DND-41 (cell line): ENCODE results near the gene SPATA31E1.

Experiments used
- ATAC-seq: fragments of 200-7000 bp; cut with Tn5 transposase; 3 replicates; pipeline ENCODE4 v1.9.1; 2021; ENCODE audit warnings: low read depth; ENCODE audit not compliant: insufficient read depth
- DNase-seq: peaks from one replicate; pipeline ENCODE4 v3.0.0-alpha.2; 2020
- H2AFZ ChIP-seq: 2 replicates; pipeline ENCODE4 v1.6.0; 2012; ENCODE audit warnings: low read depth, low read length
- H3K27ac ChIP-seq: 2 replicates; pipeline ENCODE4 v1.5.1; 2012; ENCODE audit warnings: low read length, inconsistent platforms
- H3K27me3 ChIP-seq: fragments of 200-600 bp; sonication (generic); 2 replicates; pipeline ENCODE4 v1.6.0; 2012; ENCODE audit warnings: low read length, mild to moderate bottlenecking, inconsistent platforms; ENCODE audit not compliant: insufficient read depth, poor library complexity
- H3K36me3 ChIP-seq: 2 replicates; pipeline ENCODE4 v1.5.1; 2012; ENCODE audit warnings: low read length, inconsistent platforms; ENCODE audit not compliant: insufficient read depth
- H3K4me1 ChIP-seq: 2 replicates; pipeline ENCODE4 v1.5.1; 2012; ENCODE audit warnings: mild to moderate bottlenecking, low read length; ENCODE audit not compliant: insufficient read depth
- H3K4me2 ChIP-seq: 2 replicates; pipeline ENCODE4 v1.6.0; 2012; ENCODE audit warnings: mild to moderate bottlenecking, moderate library complexity, low read length, inconsistent platforms; ENCODE audit not compliant: insufficient read depth
- H3K4me3 ChIP-seq, 2 experiments: fragments of 200-600 bp in 1 of 2; shearing (Covaris generic) in 1 of 2; 2 replicates each; pipeline ENCODE4 v1.5.1; 2012 to 2016; ENCODE audit warnings: inconsistent platforms in 2 of 2, low read length in 2 of 2, mild to moderate bottlenecking in 2 of 2, low read depth in 1 of 2, moderate library complexity in 1 of 2
- H3K79me2 ChIP-seq: 2 replicates; pipeline ENCODE4 v1.6.0; 2012; ENCODE audit warnings: low read length, inconsistent platforms; ENCODE audit not compliant: insufficient read depth
- H3K9ac ChIP-seq: 2 replicates; pipeline ENCODE4 v1.6.0; 2012; ENCODE audit warnings: low read depth, mild to moderate bottlenecking, inconsistent platforms, low read length, moderate library complexity
- H3K9me3 ChIP-seq: 2 replicates; pipeline ENCODE4 v1.5.1; 2012; ENCODE audit warnings: low read length, moderate library complexity, mild to moderate bottlenecking, inconsistent platforms; ENCODE audit not compliant: insufficient read depth, severe bottlenecking
- H4K20me1 ChIP-seq: 2 replicates; pipeline ENCODE4 v1.6.0; 2012; ENCODE audit warnings: low read length; ENCODE audit not compliant: insufficient read depth
- CTCF ChIP-seq: IDR thresholded peaks from 2 replicates; pipeline ENCODE4 v1.5.1; 2012; ENCODE audit warnings: borderline replicate concordance, low read length, moderate library complexity, mild to moderate bottlenecking; ENCODE audit not compliant: poor library complexity, severe bottlenecking; ENCODE audit errors: extremely low read depth
- EZH2 ChIP-seq: IDR thresholded peaks from 3 replicates; pipeline ENCODE4 v1.6.1; 2012; ENCODE audit warnings: borderline replicate concordance, low read depth, mild to moderate bottlenecking, moderate library complexity, low read length, inconsistent platforms; ENCODE audit not compliant: severe bottlenecking

SPATA31E1 gene

GRCh38 chr9:87871425-87872078, 11.1 kb upstream of the SPATA31E1 start:
- H3K27me3 ChIP-seq = peaks cover 4% of the 10 kb centered on the region
- H3K79me2 ChIP-seq = no peaks in the 10 kb centered on the region
- H3K4me1 ChIP-seq = no peaks in the 10 kb centered on the region
- no peak overlapping the region for H2AFZ ChIP-seq
- H3K4me2 ChIP-seq = no peak overlapping the region
- ATAC-seq (no peak), DNase-seq (no peak)
- H3K4me3 ChIP-seq = no peak overlapping the region
- H4K20me1 ChIP-seq = no peaks in the 10 kb centered on the region
- no peak for TF ChIP-seq EZH2
- no peak for TF ChIP-seq CTCF
- no peaks in the 10 kb centered on the region for H3K36me3 ChIP-seq
- no peak overlapping the region for H3K27ac ChIP-seq
- no peaks in the 10 kb centered on the region for H3K9me3 ChIP-seq
- H3K9ac ChIP-seq = no peak overlapping the region

DNA sequence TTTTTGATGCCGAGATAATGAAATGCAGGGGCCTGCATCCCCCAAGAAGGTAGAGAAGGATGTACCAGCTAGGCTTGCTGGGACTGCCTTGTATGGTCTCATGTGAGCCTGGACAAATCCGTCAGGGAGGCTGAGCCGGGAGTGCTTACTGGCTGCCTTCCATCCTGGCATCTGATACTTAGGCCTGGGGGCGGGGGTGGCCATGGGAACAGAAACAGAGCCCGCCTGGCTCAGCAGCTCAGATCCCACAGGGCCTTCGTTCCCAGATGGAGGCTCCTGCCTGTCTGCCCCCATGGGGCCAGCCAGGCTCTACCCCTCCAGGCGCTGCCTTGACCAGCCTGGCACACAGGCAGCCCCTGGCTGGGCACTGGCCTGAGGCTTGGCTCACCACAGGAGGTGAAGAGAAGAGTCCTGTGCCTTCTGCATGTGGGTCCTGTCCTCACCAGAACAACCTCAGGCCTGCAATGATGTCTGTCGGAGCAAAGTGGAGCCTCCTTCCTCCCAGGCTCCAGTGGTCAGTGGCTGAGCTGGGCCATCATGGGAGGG, 10.5 kb upstream of the SPATA31E1 start:
- no peak overlapping the region for H3K9ac ChIP-seq
- H3K36me3 ChIP-seq = no peaks in the 10 kb centered on the region
- no peak overlapping the region for H3K27ac ChIP-seq
- no peak overlapping the region for H3K4me2 ChIP-seq
- no peak overlapping the region for H2AFZ ChIP-seq
- H3K27me3 ChIP-seq = peaks cover 4% of the 10 kb centered on the region
- TF ChIP-seq CTCF = no peak
- no peak for TF ChIP-seq EZH2
- DNase-seq (no peak), ATAC-seq (no peak)
- no peaks in the 10 kb centered on the region for H3K4me1 ChIP-seq
- H3K79me2 ChIP-seq = no peaks in the 10 kb centered on the region
- H4K20me1 ChIP-seq = no peaks in the 10 kb centered on the region
- no peak overlapping the region for H3K4me3 ChIP-seq
- H3K9me3 ChIP-seq = no peaks in the 10 kb centered on the region

DNA sequence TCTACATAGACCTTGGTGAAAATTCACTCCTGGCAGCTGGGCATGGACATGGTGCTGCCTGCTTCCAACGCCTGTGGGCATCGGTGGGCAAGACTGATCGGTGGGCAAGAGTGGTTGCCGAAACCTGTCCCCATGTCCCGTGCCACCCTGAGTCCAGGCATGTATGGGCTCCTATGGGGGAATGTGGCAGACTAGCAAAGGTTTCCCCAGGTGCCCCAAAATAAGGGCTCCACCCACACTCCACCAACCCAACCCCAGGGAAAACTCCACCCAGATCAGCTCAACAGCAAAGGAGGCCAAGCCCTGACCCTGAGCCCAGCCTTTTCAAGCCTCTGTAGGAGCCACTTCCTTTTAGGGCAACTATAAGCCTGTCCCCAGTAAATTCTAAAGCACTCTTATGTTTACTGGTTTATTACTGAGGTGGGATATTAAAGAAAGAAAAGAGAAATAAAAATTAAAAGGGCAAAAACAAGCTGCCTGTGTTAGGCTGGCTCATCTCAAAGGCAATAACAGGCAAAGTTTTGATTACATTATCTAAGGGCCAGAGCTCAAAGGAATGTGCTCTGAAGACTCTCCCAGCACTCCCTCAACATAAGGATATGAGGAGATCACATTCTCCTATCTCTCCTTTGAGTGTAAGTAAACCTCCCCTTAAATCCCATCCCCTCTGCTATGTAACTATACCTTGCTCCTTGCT, 8.9 kb upstream of the SPATA31E1 start:
- Histone ChIP-seq H3K4me3 (no peak overlapping the region), H2AFZ (no peak overlapping the region), H3K4me1 (no peaks in the 10 kb centered on the region), H3K36me3 (no peaks in the 10 kb centered on the region), H3K27me3 (peaks cover 4% of the 10 kb centered on the region), H3K9me3 (no peaks in the 10 kb centered on the region), H4K20me1 (no peaks in the 10 kb centered on the region), H3K79me2 (no peaks in the 10 kb centered on the region), H3K4me2 (no peak overlapping the region), H3K9ac (no peak overlapping the region), H3K27ac (no peak overlapping the region)
- ATAC-seq (no peak), DNase-seq (no peak)
- no peak for TF ChIP-seq CTCF
- no peak for TF ChIP-seq EZH2
